ENCODE data around the gene CKAP2.
A peak's percentile ranks its signal among the peaks of the same experiment; 100 is the strongest.
"Not testable (repeated sequence)": the region's sequence is repeated elsewhere in the genome, so short reads cannot be mapped to it uniquely, and the experiment has no call there.

The CKAP2 gene

GRCh38 chr13:52451135-52451804 is 4.0 kb upstream of the CKAP2 start:
- DNase-seq (ENCODE audit: low read depth in 2 of 2) = no peak

DNA sequence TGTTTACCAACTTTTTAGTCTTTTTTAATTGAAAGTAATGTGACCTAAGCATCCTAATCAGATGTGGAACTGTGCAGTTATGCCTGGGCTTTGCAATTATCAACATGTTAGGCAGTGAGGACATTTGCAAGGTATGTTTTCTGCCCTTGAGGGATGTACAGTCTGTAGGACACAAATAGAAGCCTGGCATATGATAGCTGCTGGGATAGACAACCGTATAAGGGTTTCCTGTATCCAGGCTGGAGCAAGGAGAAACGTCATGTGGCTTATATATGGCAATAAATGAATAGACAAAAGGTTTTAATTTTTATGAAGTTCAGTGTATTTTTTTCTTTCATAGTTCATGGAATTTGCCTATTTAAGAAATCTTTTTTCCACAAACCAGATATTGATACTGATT is 2.8 kb upstream of the CKAP2 start:
- no peak for DNase-seq (ENCODE audit: low read depth in 2 of 2)

DNA sequence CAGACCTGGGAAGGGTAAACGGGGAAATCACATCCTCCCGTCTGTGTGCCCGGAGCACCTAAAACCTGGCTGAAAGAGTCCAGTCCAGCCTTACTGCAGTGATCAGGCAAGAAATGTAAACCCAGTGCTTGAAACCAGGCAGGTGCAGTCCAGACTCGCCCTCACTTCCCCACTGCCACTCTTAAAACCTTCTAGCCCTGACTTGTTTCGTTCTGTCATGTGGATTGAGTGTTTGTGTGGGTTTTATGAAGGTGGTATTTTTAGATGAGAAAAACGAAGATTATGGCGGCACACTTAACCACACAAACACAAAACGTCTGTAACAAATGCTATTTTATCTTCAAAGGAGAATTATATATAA is 839 bp upstream of the CKAP2 start:
- DNase-seq (ENCODE audit: low read depth in 2 of 2) = no peak

GRCh38 chr13:52455677-52456041 is 381 bp downstream of the CKAP2 start:
- DNase-seq (ENCODE audit: low read depth in 2 of 2) = peak; percentile 52 to 53

DNA sequence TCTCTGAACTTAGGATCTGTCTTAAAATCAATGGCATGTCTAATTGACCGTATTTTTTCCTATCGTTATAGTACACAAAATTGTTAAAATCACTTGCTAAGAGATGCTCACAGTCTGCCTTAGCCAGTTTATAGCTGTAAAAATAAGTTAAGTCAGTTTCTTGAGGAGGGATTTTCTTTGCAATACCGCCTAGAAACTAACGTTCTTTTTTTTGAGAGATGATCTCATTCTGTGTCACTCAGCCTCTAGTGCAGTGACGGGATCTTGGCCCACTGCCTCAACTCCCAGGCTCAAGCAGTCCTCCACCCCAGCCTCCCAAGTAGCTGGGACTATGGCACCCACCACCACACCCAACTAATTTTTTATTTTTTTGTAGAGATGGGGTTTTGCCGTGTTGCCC is 4.4 kb downstream of the CKAP2 start:
- no peak for DNase-seq (ENCODE audit: low read depth in 2 of 2)

GRCh38 chr13:52461265-52461664 is 6.0 kb downstream of the CKAP2 start:
- no peak for DNase-seq (ENCODE audit: low read depth in 2 of 2)

DNA sequence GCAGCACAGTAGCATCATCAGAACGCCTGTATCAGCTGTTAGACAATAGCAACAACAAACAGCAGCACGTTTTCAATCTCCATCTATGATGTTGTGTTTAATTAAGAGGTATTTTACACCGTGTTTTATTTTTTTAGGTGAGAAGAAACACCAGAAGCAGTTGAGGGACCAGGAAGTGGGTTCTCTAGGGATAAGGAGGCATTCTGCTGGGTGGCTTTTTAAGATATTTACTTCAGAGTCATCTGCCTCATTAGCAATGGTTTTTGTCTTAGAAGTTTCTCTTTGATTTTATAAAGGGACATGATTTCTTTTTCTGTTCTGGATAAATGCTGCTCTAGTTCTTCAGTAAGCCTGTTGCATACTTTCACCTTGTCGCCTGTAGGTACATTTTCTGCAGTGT is 8.2 kb downstream of the CKAP2 start:
- no peak for DNase-seq (ENCODE audit: low read depth in 2 of 2)

GRCh38 chr13:52468487-52468886 is 13.2 kb downstream of the CKAP2 start:
- not testable (repeated sequence) for DNase-seq (ENCODE audit: low read depth in 2 of 2)

DNA sequence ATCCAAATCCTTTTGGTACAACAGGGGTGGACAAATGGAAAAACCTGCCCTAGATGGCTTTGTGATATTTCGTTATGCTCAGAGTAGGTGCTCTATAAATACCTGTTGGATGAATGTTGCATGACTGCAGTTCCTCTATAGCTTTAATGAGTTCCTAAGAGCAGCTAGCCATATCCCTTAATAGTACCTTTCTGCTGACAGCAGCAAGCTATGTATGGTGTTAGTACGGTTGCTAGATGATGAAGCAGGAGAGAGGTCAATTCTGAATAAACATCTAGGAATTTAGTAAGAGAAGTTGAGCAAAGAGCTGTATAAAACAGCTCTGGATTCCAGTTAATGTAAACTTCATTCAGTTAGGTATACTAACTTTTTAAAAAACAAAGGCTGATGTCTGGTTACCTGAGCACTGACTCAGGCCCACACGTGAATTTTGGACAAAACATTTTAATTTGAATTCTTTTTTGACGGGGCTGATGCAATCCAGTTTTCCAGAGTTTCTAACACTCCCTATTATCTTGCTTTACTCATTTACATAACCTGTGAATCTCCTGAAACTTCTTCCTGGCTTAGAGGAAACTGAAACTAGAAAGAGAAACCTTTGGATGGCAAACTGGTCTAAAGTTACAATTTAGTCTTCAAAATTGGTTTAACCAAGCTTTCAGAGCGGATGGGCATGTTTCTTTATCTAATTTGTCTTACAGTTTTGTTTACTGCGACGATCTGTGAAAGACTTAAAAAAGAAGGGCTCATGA is 25.6 kb downstream of the CKAP2 start:
- not testable (repeated sequence) for DNase-seq (ENCODE audit: low read depth in 2 of 2)

GRCh38 chr13:52487078-52487477 is 31.8 kb downstream of the CKAP2 start:
- DNase-seq (ENCODE audit: low read depth in 2 of 2) = not testable (repeated sequence)

- not testable (repeated sequence) for DNase-seq (ENCODE audit: low read depth in 2 of 2)
These were observed 33.5 kb downstream of the CKAP2 start for GRCh38 chr13:52488763-52489162.

GRCh38 chr13:52491015-52491414 is 35.7 kb downstream of the CKAP2 start:
- not testable (repeated sequence) for DNase-seq (ENCODE audit: low read depth in 2 of 2)

DNA sequence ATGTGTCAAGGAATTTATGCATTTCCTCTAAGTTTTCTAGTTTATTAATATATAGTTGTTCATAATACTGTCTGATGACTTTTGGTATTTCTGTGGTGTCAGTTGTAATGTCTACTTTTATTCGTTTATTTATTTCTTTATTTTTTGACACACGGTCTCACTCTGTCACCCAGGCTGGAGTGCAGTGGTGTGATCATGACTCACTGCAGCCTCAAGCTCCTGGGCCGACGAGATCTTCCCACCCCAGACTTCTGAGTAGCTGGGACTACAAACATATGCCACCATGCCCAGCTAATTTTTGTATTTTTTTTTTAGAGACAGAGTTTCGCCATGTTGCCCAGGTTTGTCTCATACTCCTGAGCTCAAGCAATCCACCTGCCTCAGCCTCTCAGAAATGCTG is 39.0 kb downstream of the CKAP2 start:
- not testable (repeated sequence) for DNase-seq (ENCODE audit: low read depth in 2 of 2)

DNA sequence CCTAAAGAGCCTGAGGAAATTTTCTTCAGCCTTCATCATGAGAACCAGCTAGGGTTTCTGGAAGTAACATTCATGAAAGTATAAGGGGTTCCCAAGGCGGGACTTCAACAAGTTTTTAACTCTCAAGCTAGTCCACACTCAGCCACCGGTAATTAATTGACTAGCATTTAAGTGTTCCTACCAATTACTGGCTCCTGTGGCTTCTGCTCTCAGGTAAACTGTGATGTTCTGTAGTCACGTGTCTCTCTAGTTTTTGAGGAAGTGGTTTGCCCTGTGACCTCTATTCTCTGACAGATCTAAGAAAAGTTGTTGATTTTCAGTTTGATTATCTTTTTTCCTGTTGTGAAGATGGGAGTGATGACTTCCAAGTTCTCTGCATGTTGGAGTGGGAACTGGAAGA is 42.7 kb downstream of the CKAP2 start:
- not testable (repeated sequence) for DNase-seq (ENCODE audit: low read depth in 2 of 2)

GRCh38 chr13:52502277-52502676 is 47.0 kb downstream of the CKAP2 start:
- DNase-seq (ENCODE audit: low read depth in 2 of 2) = not testable (repeated sequence)

DNA sequence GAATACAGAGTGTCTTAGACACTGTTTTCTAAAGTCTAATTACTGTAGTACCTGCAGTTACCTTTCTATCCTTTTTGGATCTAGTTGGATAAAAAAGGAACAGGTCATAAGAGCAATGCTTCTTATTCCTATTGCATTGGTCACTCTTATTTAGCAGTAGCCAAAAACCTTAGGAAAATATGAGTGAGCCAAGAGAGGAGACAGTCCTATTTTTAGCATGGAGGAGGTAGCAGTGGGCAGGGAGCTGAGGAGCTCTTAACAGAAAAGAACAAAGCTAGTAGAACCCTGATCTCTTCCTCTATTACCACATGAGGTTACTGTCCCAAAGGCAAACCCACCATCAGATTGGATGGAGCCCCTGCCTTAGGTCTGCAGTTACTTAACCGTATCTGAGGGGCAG is 50.6 kb downstream of the CKAP2 start:
- DNase-seq (ENCODE audit: low read depth in 2 of 2) = not testable (repeated sequence)

DNA sequence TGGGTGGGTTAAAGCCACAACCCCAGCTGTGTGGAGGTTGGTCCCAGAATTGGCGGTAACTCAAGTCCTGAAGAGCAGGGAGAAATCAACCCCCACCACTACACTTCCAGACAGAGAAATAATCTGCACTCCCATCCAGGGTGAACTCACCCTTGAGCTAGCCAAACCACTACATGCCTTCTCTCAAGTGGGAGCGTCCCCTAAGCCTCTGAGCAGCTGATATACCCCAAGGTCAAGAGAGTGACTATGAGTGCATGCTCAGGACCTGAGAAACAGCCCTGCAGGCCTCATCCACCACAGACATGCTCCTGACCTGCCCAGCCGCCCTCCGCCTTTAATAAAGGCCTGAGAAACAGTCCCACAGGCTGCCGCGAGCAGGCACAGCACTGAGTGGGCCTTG is 54.3 kb downstream of the CKAP2 start:
- DNase-seq (ENCODE audit: low read depth in 2 of 2) = not testable (repeated sequence)

GRCh38 chr13:52510221-52510797 is 55.0 kb downstream of the CKAP2 start:
- not testable (repeated sequence) for DNase-seq (ENCODE audit: low read depth in 2 of 2)

DNA sequence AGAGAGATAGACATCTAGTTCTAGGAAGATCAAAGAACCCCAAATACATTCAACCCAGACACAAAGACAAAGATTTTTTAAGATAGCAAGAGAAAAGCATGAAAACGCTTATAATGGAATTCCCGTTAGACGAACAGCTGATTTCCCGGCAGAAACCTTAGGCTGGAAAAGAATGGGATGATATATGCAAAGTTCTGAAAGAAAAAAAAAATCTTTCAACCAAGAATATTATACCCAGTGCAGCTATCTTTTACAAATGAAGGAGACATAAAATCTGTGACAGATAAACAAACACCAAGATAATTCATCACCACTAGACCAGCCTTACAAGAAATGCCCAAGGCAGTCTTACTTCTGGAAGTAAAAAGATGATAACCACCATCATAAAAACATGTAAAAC is 56.3 kb downstream of the CKAP2 start:
- DNase-seq (ENCODE audit: low read depth in 2 of 2) = not testable (repeated sequence)

- DNase-seq (ENCODE audit: low read depth in 2 of 2) = not testable (repeated sequence)
These were observed 58.8 kb downstream of the CKAP2 start for GRCh38 chr13:52513957-52514596.

- DNase-seq (ENCODE audit: low read depth in 2 of 2) = not testable (repeated sequence)
These were observed 68.0 kb downstream of the CKAP2 start for GRCh38 chr13:52523323-52523722.
